Cardiac fibroblast (primary cell): ENCODE measurements around the gene RAD23A.

Experiments
- DNase-seq, 2 donors: peaks; one replicate each; pipeline versions ENCODE4 v3.0.0 to v3.0.0-alpha.2; 2010; ENCODE audit warnings: low read depth in 2 of 2
- H3K4me3 ChIP-seq, 2 donors: replicated peaks in 1 of 2; 1 replicate in 1 of 2; 2 replicates in 1 of 2; pipeline ENCODE4 v1.5.1; 2011; ENCODE audit warnings: low read depth in 2 of 2, low read length in 2 of 2, mild to moderate bottlenecking in 2 of 2, moderate library complexity in 1 of 2
- TF ChIP-seq, protein P1 (sequence below): IDR thresholded peaks from one replicate; pipeline ENCODE4 v1.5.1; 2011; ENCODE audit warnings: low read depth, mild to moderate bottlenecking, low read length, inconsistent platforms

RAD23A gene

GRCh38 chr19:12938779-12939601 is 6.7 kb upstream of the RAD23A start:
- TF ChIP-seq, protein P1, sequence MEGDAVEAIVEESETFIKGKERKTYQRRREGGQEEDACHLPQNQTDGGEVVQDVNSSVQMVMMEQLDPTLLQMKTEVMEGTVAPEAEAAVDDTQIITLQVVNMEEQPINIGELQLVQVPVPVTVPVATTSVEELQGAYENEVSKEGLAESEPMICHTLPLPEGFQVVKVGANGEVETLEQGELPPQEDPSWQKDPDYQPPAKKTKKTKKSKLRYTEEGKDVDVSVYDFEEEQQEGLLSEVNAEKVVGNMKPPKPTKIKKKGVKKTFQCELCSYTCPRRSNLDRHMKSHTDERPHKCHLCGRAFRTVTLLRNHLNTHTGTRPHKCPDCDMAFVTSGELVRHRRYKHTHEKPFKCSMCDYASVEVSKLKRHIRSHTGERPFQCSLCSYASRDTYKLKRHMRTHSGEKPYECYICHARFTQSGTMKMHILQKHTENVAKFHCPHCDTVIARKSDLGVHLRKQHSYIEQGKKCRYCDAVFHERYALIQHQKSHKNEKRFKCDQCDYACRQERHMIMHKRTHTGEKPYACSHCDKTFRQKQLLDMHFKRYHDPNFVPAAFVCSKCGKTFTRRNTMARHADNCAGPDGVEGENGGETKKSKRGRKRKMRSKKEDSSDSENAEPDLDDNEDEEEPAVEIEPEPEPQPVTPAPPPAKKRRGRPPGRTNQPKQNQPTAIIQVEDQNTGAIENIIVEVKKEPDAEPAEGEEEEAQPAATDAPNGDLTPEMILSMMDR = peak; percentile 11
- peak overlapping the region; percentile 100 for H3K4me3 ChIP-seq
- peak; percentile 54 to 56 for DNase-seq

DNA sequence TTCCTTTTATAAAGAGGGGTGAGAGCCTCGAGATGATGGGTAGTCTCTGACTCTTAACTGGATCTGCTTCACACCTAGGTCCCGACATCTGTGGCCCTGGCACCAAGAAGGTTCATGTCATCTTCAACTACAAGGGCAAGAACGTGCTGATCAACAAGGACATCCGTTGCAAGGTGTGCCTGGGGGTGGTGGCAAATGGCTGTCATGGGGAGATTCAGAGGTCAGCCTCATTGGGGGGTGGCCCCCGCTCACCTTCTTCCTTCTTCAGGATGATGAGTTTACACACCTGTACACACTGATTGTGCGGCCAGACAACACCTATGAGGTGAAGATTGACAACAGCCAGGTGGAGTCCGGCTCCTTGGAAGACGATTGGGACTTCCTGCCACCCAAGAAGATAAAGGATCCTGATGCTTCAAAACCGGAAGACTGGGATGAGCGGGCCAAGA is 5.7 kb upstream of the RAD23A start:
- peak overlapping the region; percentile 100 for H3K4me3 ChIP-seq
- TF ChIP-seq, protein P1 = no peak
- no peak for DNase-seq

- H3K4me3 ChIP-seq = peak overlapping the region; percentile 100
- TF ChIP-seq, protein P1 = no peak
- no peak for DNase-seq
Observed at GRCh38 chr19:12940897-12941296, 4.8 kb upstream of the RAD23A start.

- TF ChIP-seq, protein P1 = no peak
- DNase-seq = no peak
- H3K4me3 ChIP-seq = no peak overlapping the region
Observed at GRCh38 chr19:12943437-12944044, 2.1 kb upstream of the RAD23A start.

- no peak overlapping the region for H3K4me3 ChIP-seq
- DNase-seq = no peak
Observed at GRCh38 chr19:12944104-12944674, 1.5 kb upstream of the RAD23A start.

GRCh38 chr19:12946092-12946721 is 545 bp downstream of the RAD23A start:
- TF ChIP-seq, protein P1 = no peak
- peak; percentile 83 to 87 for DNase-seq
- peak overlapping the region; percentile 60 to 76 for H3K4me3 ChIP-seq

More at GRCh38 chr19:12944104-12944674, 1.5 kb upstream of the RAD23A start:
- TF ChIP-seq, protein P1 = no peak
